ENCODE results near the gene SCAPER. TPM values are rescaled to one million over a fixed set of nuclear protein-coding genes. Genes with fewer than 3 reads are reported as not detected.
"Not testable (repeated sequence)": the region's sequence is repeated elsewhere in the genome, so short reads cannot be mapped to it uniquely, and the experiment has no call there.

The SCAPER gene
- total RNA-seq, 1 experiment from 2014 or later, result 6.2 TPM

GRCh38 chr15:76431971-76432370 is 473.2 kb downstream of the SCAPER start:
- DNase-seq (ENCODE audit: low read depth), result no peak

- not testable (repeated sequence) for DNase-seq (ENCODE audit: low read depth)
Measured at GRCh38 chr15:76430711-76431110, 474.4 kb downstream of the SCAPER start.

GRCh38 chr15:76429661-76430060 is 475.5 kb downstream of the SCAPER start:
- no peak for DNase-seq (ENCODE audit: low read depth)

DNA sequence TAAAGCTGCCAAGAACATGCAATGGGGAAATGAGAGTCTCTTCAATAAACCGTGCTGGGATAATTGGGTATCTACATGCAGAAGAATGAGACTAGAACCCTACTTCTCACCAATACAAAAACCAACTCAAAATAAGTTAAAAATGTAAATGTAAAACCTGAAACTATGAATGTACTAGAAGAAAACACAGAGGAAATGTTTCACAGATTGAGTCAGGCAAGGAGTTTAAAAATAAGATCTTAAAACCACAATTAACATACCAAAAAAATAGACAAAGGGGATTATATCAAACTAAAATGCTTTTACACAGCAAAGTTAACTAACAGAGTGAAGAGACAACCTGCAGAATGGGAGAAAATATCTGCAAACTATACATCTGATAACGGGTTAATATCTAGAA is 478.2 kb downstream of the SCAPER start:
- DNase-seq (ENCODE audit: low read depth), result no peak

DNA sequence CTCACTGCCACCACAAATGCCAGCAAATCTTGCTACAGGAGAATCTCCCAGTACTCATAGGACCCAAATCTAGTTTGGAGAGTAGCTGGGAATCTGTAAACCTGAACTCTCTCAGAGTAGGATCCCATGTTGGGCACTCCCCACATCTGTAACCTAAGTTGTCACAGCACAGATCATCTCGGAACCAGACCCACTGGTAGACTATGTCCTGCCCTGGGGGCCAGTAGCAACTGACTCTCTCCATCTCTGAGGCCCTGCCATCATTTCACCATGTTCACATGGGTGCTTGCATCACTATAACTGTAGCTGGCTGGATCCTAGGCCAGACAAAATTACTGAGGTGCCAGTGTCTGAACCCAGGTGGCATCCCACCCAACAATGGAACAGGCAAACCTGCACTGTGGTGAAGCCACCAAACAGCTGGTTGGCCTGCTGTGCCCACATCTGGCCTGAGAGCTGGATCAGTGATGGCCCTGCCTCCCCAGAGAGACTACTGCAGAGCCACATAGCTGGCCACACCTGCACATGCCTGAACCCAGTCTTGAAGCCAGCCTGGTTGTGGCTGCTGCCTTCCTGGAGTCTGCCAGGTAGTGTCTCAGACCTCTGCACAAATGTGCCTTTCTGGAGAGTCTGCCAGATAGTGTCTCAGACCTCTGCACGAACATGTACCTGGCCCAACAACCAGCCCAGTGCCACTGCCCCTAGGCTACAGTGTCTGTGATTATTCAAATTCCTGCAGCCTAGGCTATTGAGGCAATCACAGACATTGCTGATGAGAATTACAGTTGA is 486.6 kb downstream of the SCAPER start:
- DNase-seq (ENCODE audit: low read depth), result no peak

GRCh38 chr15:76401285-76401684 is 503.9 kb downstream of the SCAPER start:
- no peak for DNase-seq (ENCODE audit: low read depth)

DNA sequence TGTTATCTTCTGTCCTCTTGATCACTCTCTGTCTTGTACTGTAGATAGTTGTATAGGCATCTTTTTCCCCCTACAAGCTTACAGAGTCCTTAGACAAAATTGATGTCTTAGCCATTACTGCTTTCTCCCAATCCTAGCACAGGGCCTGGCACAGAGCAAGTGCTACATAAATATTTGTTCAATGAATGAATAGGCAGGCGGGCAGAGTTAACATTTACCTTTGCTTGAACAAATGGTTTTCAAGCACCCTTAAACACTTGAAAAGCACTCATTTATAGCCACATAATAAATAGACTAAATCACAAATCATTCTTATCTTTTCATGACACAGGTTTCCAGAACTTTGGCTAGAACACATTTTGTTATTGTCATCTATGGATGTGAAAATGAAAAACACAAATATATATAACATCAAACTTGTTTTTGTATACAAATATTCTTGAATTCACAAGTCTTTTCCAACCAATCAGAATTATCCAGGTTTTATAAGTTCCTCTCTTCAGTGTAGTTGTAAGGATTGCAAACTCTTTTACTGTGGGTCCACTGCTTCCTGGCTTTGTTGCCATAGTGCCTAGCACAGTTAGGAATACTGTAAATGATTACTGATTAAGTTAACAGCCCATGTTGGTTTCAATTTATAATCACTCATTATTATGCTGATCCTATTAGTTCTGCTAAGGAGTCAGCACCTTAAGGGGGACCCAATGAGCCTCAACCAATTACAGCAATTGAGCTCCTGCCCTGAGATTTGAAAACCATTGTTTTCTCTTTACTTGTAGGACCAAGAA is 506.6 kb downstream of the SCAPER start:
- no peak for DNase-seq (ENCODE audit: low read depth)

DNA sequence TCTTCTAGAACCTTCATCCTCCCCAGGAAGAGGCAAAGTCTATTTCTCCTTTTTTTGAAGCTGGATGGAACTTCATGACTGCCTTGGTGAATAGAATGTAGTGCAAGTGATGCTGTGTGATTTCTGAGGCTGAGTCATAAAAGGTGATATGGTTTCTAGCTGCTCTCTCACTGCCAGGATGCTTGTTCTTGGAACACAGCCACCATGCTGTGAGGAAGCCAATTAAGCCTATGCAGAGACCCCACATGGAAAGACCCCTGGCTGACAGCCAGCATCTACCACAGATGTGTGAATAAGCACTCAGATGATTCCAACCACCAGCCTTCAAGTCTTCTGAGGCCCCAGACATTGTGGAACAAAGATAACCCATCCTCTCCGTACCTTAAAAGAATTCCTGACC is 511.5 kb downstream of the SCAPER start:
- DNase-seq (ENCODE audit: low read depth), result peak; percentile 88

DNA sequence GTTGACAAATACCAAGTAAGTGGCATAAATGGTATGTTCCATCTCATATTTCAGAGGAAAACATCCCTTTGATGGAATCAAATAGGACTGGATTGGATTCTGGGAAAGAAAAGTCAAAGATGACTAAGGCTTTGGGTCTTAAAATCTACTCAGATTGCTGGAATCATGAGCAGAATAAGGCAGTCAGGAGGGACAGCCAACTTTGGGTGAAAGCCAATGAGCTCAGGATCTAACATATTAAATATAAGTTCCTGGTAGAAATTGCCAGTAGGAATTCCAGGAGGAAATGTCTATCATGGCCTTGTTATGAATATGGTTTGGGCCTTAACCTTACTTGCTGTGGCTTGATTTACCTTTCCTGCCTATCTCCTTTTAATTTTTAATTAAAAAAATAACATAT is 513.3 kb downstream of the SCAPER start:
- DNase-seq (ENCODE audit: low read depth), result peak; percentile 20

GRCh38 chr15:76391309-76391708 is 513.8 kb downstream of the SCAPER start:
- no peak for DNase-seq (ENCODE audit: low read depth)

GRCh38 chr15:76390571-76390970 is 514.6 kb downstream of the SCAPER start:
- no peak for DNase-seq (ENCODE audit: low read depth)

DNA sequence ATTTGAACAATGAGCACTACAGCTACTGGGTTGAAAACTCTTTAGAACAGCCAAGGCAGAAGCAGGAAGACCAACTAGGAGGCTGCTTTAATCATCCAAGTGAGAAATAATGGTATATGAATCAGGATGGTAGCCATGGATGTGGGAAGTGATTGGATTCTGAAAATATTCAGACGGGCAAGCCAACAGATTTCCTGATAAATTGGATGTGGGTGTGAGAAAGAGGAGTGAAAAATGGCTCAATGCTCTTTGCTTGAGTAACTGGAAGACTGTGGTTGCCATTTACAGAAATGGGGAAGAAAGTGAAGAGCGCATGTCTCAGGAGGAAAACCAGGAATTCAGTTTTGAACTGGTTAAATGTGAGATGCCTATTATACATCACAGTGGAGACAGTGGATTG is 518.2 kb downstream of the SCAPER start:
- no peak for DNase-seq (ENCODE audit: low read depth)

- no peak for DNase-seq (ENCODE audit: low read depth)
Measured at GRCh38 chr15:76386178-76386577, 519.0 kb downstream of the SCAPER start.

- DNase-seq (ENCODE audit: low read depth), result no peak
Measured at GRCh38 chr15:76384409-76384808, 520.7 kb downstream of the SCAPER start.

- DNase-seq (ENCODE audit: low read depth), result no peak
Measured at GRCh38 chr15:76382987-76383728, 522.0 kb downstream of the SCAPER start.

DNA sequence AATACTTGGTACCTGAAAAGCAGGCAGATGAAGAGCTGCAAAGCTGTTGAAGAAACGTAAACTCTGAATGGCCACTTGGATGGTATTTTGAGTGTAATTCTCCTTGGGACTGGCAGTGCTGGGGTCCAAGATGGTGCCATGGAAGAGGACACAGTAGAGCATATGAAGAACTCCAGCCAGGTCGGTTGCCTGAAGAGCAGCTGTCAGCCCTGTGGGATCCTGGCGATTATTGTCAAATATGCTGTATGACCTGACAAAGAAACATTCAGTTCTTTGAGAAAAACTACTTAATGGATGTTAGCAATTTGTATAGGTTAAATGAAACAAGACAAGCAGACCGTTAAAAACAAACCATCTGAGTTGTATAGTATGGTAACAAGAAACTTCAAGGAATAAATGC is 523.8 kb downstream of the SCAPER start:
- DNase-seq (ENCODE audit: low read depth), result no peak

GRCh38 chr15:76380249-76380648 is 524.9 kb downstream of the SCAPER start:
- DNase-seq (ENCODE audit: low read depth), result no peak

DNA sequence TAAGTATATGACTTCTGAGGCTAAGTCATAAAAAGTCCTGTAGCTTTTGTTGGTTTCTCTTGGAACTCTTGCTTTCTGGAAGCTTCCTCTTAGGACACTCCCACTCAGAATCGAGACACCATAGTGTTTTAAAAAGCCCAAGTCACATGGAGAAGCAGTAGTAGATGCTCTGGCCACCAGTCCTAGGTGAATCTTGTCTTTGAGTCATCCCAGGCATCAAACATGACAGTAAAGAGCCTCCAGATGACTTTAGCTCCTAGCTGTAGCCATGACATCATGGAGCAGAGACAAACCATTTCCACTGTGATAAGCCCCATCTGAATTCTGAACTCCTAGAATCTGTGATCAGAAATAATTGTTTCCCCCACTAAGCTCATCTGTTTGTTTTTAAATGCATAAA is 526.4 kb downstream of the SCAPER start:
- DNase-seq (ENCODE audit: low read depth), result no peak

DNA sequence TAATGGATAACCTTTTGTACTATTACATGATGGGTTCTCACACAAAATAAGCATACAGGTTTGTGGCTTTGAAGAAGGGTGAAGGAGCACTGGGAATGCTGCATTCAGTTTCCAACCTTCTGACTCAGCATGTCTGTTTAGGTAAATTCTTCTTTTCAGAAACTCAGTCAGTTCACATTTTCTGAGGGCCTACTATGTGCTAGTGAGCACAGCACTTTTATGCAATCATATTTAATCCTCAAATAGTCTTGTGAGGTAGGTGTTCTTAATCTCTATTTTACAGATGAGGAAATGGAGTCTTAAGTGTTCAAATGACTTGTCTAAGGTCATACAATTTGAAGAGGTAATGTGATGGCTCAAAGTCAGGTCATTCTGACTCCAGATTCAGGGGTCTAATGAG is 527.4 kb downstream of the SCAPER start:
- no peak for DNase-seq (ENCODE audit: low read depth)

GRCh38 chr15:76377217-76377616 is 527.9 kb downstream of the SCAPER start:
- DNase-seq (ENCODE audit: low read depth), result no peak

DNA sequence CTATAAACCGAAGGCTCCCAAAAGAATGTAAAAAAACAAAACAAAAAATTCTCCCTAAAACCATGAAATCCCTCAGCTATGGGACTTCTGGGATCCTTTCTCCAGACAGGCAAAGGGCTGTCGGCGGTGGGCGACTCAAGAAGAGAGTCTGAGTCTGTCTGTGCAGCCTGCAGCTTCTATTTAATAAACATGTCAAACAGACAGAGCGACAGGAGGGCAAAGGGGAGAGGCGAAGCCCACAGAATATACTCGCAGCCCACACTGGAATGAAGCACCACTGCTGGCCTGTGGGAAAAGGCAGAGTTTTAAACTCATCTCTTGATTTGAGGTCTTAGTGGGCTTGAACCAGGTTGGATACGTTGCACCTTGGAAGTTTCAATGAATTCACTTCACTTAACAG is 528.3 kb downstream of the SCAPER start:
- DNase-seq (ENCODE audit: low read depth), result no peak

DNA sequence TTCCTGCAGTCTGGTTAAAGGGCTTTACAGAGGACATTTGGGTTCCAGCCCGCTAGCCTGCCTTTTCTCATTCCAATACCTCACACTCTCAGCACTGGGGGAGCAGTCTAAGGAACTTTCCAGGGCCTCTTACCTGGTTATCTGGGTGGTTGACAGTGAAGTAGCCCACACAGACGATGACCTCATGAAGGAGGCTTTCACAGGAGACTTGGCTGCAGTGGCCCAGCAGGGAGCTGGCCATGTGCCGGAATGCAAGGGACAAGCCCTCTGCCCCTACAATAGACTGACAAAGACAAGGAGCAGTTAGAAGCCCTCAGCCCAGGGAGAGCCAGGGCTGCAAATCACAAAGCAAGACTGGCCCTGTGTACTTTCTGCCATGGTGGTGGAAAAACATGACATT is 529.1 kb downstream of the SCAPER start:
- no peak for DNase-seq (ENCODE audit: low read depth)

Data from HT1080 (cell line).